ENCODE results near the gene NR5A2. TPM values are rescaled to one million over a fixed set of nuclear protein-coding genes. Genes with fewer than 3 reads are reported as not detected.

NR5A2 gene
- total and polyA plus RNA-seq, 5 donors, result 0.32 to 0.58 (median 0.52) TPM

- 71% methylated on average over 4 of the region's 4 CpGs for WGBS
- Histone ChIP-seq H3K27ac (ENCODE audit: low read length) (no peak overlapping the region), H3K9me3 (ENCODE audit: control insufficient read depth, low read length) (no peaks in the 10 kb centered on the region), H3K4me3 (ENCODE audit: low read length) (no peak overlapping the region), H3K27me3 (ENCODE audit: control insufficient read depth, insufficient read depth) (no peaks in the 10 kb centered on the region), H3K4me1 (ENCODE audit: control insufficient read depth, insufficient read depth, low read length) (peaks cover 2% of the 10 kb centered on the region)
- ATAC-seq, result no peak
- no peak for DNase-seq
- intact Hi-C loops (cut with DNase I), result no loop called here
Measured at GRCh38 chr1:200166411-200166810, 138.9 kb downstream of the NR5A2 start.

GRCh38 chr1:200168926-200169325 lies 141.4 kb downstream of the NR5A2 start:
- no peak for DNase-seq
- 67% methylated on average over 7 of the region's 7 CpGs for WGBS
- Histone ChIP-seq H3K4me3 (ENCODE audit: low read length) (no peak overlapping the region), H3K27me3 (ENCODE audit: control insufficient read depth, insufficient read depth) (no peaks in the 10 kb centered on the region), H3K27ac (ENCODE audit: low read length) (no peak overlapping the region), H3K4me1 (ENCODE audit: control insufficient read depth, insufficient read depth, low read length) (no peaks in the 10 kb centered on the region), H3K9me3 (ENCODE audit: control insufficient read depth, low read length) (no peaks in the 10 kb centered on the region)
- intact Hi-C loops (cut with DNase I), result no loop called here
- ATAC-seq, result no peak

- ATAC-seq, result no peak
- H3K4me3 ChIP-seq (ENCODE audit: low read length), result no peak overlapping the region
- H3K4me1 ChIP-seq (ENCODE audit: control insufficient read depth, insufficient read depth, low read length), result no peaks in the 10 kb centered on the region
- H3K27ac ChIP-seq (ENCODE audit: low read length), result no peak overlapping the region
- no peaks in the 10 kb centered on the region for H3K27me3 ChIP-seq (ENCODE audit: control insufficient read depth, insufficient read depth)
- WGBS, result 79% methylated on average over 4 of the region's 4 CpGs
- intact Hi-C loops (cut with DNase I), result no loop called here
- H3K9me3 ChIP-seq (ENCODE audit: control insufficient read depth, low read length), result no peaks in the 10 kb centered on the region
- no peak for DNase-seq
Measured at GRCh38 chr1:200172311-200172710, 144.8 kb downstream of the NR5A2 start.

GRCh38 chr1:200173097-200173618 lies 145.6 kb downstream of the NR5A2 start:
- intact Hi-C loops (cut with DNase I), result no loop called here
- no peak for ATAC-seq
- Histone ChIP-seq H3K27me3 (ENCODE audit: control insufficient read depth, insufficient read depth) (no peaks in the 10 kb centered on the region), H3K4me3 (ENCODE audit: low read length) (no peak overlapping the region), H3K27ac (ENCODE audit: low read length) (no peak overlapping the region), H3K9me3 (ENCODE audit: control insufficient read depth, low read length) (no peaks in the 10 kb centered on the region), H3K4me1 (ENCODE audit: control insufficient read depth, insufficient read depth, low read length) (no peaks in the 10 kb centered on the region)
- DNase-seq, result no peak
- WGBS, result 56% methylated on average over 2 of the region's 2 CpGs

- H3K27me3 ChIP-seq (ENCODE audit: control insufficient read depth, insufficient read depth), result no peaks in the 10 kb centered on the region
- 85% methylated on average over 5 of the region's 5 CpGs for WGBS
- H3K4me3 ChIP-seq (ENCODE audit: low read length), result no peak overlapping the region
- no peaks in the 10 kb centered on the region for H3K9me3 ChIP-seq (ENCODE audit: control insufficient read depth, low read length)
- no peaks in the 10 kb centered on the region for H3K4me1 ChIP-seq (ENCODE audit: control insufficient read depth, insufficient read depth, low read length)
- DNase-seq, result no peak
- intact Hi-C loops (cut with DNase I), result no loop called here
- ATAC-seq, result no peak
- H3K27ac ChIP-seq (ENCODE audit: low read length), result no peak overlapping the region
Measured at GRCh38 chr1:200174525-200175295, 147.2 kb downstream of the NR5A2 start.

GRCh38 chr1:200176181-200176580 lies 148.7 kb downstream of the NR5A2 start:
- H3K27ac ChIP-seq (ENCODE audit: low read length), result no peak overlapping the region
- H3K4me3 ChIP-seq (ENCODE audit: low read length), result no peak overlapping the region
- intact Hi-C loops (cut with DNase I), result no loop called here
- H3K9me3 ChIP-seq (ENCODE audit: control insufficient read depth, low read length), result no peaks in the 10 kb centered on the region
- 81% methylated on average over 7 of the region's 7 CpGs for WGBS
- H3K4me1 ChIP-seq (ENCODE audit: control insufficient read depth, insufficient read depth, low read length), result no peaks in the 10 kb centered on the region
- ATAC-seq (no peak), DNase-seq (no peak)
- H3K27me3 ChIP-seq (ENCODE audit: control insufficient read depth, insufficient read depth), result no peaks in the 10 kb centered on the region

GRCh38 chr1:200176798-200177197 lies 149.3 kb downstream of the NR5A2 start:
- WGBS, result 41% methylated on average over 8 of the region's 8 CpGs
- Histone ChIP-seq H3K9me3 (ENCODE audit: control insufficient read depth, low read length) (no peaks in the 10 kb centered on the region), H3K4me1 (ENCODE audit: control insufficient read depth, insufficient read depth, low read length) (no peaks in the 10 kb centered on the region), H3K27me3 (ENCODE audit: control insufficient read depth, insufficient read depth) (no peaks in the 10 kb centered on the region), H3K27ac (ENCODE audit: low read length) (no peak overlapping the region), H3K4me3 (ENCODE audit: low read length) (no peak overlapping the region)
- no peak for DNase-seq
- intact Hi-C loops (cut with DNase I), result no loop called here
- no peak for ATAC-seq

GRCh38 chr1:200178340-200178739 lies 150.8 kb downstream of the NR5A2 start:
- Histone ChIP-seq H3K4me3 (ENCODE audit: low read length) (no peak overlapping the region), H3K9me3 (ENCODE audit: control insufficient read depth, low read length) (no peaks in the 10 kb centered on the region), H3K27me3 (ENCODE audit: control insufficient read depth, insufficient read depth) (no peaks in the 10 kb centered on the region), H3K27ac (ENCODE audit: low read length) (no peak overlapping the region), H3K4me1 (ENCODE audit: control insufficient read depth, insufficient read depth, low read length) (no peaks in the 10 kb centered on the region)
- intact Hi-C loops (cut with DNase I), result no loop called here
- 61% methylated on average over 2 of the region's 2 CpGs for WGBS
- DNase-seq, result no peak
- peak in 1 of 2 donors; percentile 88 for ATAC-seq

GRCh38 chr1:200179126-200179780 lies 151.7 kb downstream of the NR5A2 start:
- DNase-seq, result no peak
- no peaks in the 10 kb centered on the region for H3K9me3 ChIP-seq (ENCODE audit: control insufficient read depth, low read length)
- peaks cover 2% of the 10 kb centered on the region for H3K4me1 ChIP-seq (ENCODE audit: control insufficient read depth, insufficient read depth, low read length)
- no peak overlapping the region for H3K27ac ChIP-seq (ENCODE audit: low read length)
- 63% methylated on average over 8 of the region's 8 CpGs for WGBS
- no peaks in the 10 kb centered on the region for H3K27me3 ChIP-seq (ENCODE audit: control insufficient read depth, insufficient read depth)
- ATAC-seq, result no peak
- H3K4me3 ChIP-seq (ENCODE audit: low read length), result no peak overlapping the region
- intact Hi-C loops (cut with DNase I), result no loop called here

- ATAC-seq, result no peak
Measured at GRCh38 chr1:200179781-200180160, 152.3 kb downstream of the NR5A2 start.

GRCh38 chr1:200180821-200181220 lies 153.3 kb downstream of the NR5A2 start:
- peaks cover 2% of the 10 kb centered on the region for H3K4me1 ChIP-seq (ENCODE audit: control insufficient read depth, insufficient read depth, low read length)
- DNase-seq (no peak), ATAC-seq (peak; percentile 9 to 40)
- H3K9me3 ChIP-seq (ENCODE audit: control insufficient read depth, low read length), result no peaks in the 10 kb centered on the region
- intact Hi-C loops (cut with DNase I), result no loop called here
- WGBS, result 67% methylated on average over 4 of the region's 4 CpGs
- H3K27me3 ChIP-seq (ENCODE audit: control insufficient read depth, insufficient read depth), result no peaks in the 10 kb centered on the region
- no peak overlapping the region for H3K27ac ChIP-seq (ENCODE audit: low read length)
- H3K4me3 ChIP-seq (ENCODE audit: low read length), result no peak overlapping the region

More at GRCh38 chr1:200179781-200180160, 152.3 kb downstream of the NR5A2 start:
- H3K9me3 ChIP-seq (ENCODE audit: control insufficient read depth, low read length), result no peaks in the 10 kb centered on the region
- peaks cover 2% of the 10 kb centered on the region for H3K4me1 ChIP-seq (ENCODE audit: control insufficient read depth, insufficient read depth, low read length)
- no peaks in the 10 kb centered on the region for H3K27me3 ChIP-seq (ENCODE audit: control insufficient read depth, insufficient read depth)
- no peak for DNase-seq
- no peak overlapping the region for H3K27ac ChIP-seq (ENCODE audit: low read length)
- no peak overlapping the region for H3K4me3 ChIP-seq (ENCODE audit: low read length)
- intact Hi-C loops (cut with DNase I), result no loop called here
- 88% methylated on average over 4 of the region's 4 CpGs for WGBS

Measured in right cardiac atrium (tissue), 5 donors.